HEK293T (cell line): ENCODE results near the gene KLHDC10.

Source experiments
- CTCF ChIA-PET: fragments of 350-600 bp; formaldehyde crosslinking; extraction: SDS; loops from one replicate; lab custom pipeline; 2021; ENCODE audit warnings: antibody characterized with exemption, inconsistent platforms; lab: Yijun Ruan, JAX
- POLR2A ChIA-PET: fragments of 350-600 bp; formaldehyde crosslinking; extraction: SDS; loops from one replicate; lab custom pipeline; 2020; ENCODE audit warnings: antibody characterized with exemption, inconsistent platforms; lab: Yijun Ruan, JAX
- DNase-seq: peaks from one replicate; pipeline ENCODE4 v3.0.0; 2012; ENCODE audit warnings: mixed read lengths; ENCODE audit errors: extremely low spot score
- ARNT ChIP-seq: fragments of 450-650 bp; IDR thresholded peaks from 2 replicates; pipeline ENCODE4 v1.6.1; 2017; ENCODE audit warnings: mild to moderate bottlenecking
- BHLHE40 ChIP-seq: fragments of 450-650 bp; IDR thresholded peaks from 2 replicates; pipeline ENCODE4 v1.6.1; 2016; ENCODE audit warnings: mild to moderate bottlenecking, moderate library complexity, borderline replicate concordance
- CTBP1 ChIP-seq: fragments of 450-650 bp; IDR thresholded peaks from 2 replicates; pipeline ENCODE4 v1.6.1; 2016; ENCODE audit warnings: borderline replicate concordance
- ELF4 ChIP-seq: fragments of 450-650 bp; IDR thresholded peaks from 2 replicates; pipeline ENCODE4 v1.6.1; 2017; ENCODE audit warnings: antibody characterized with exemption
- FOXA1 ChIP-seq: fragments of 450-650 bp; IDR thresholded peaks from 2 replicates; pipeline ENCODE4 v1.6.1; 2016; ENCODE audit warnings: mild to moderate bottlenecking
- FOXK2 ChIP-seq: fragments of 450-650 bp; IDR thresholded peaks from 2 replicates; pipeline ENCODE4 v1.6.1; 2016; ENCODE audit warnings: mild to moderate bottlenecking
- FOXM1 ChIP-seq: fragments of 450-650 bp; IDR thresholded peaks from 2 replicates; pipeline ENCODE4 v1.6.1; 2017; ENCODE audit warnings: mild to moderate bottlenecking, borderline replicate concordance
- HDGF ChIP-seq: fragments of 450-650 bp; IDR thresholded peaks from 2 replicates; pipeline ENCODE4 v1.6.1; 2017; ENCODE audit warnings: antibody characterized with exemption, borderline replicate concordance
- L3MBTL2 ChIP-seq: fragments of 450-650 bp; conservative IDR thresholded peaks from 2 replicates; pipeline ENCODE4 v1.6.1; 2016; ENCODE audit warnings: mild to moderate bottlenecking
- LEF1 ChIP-seq: fragments of 450-650 bp; IDR thresholded peaks from 2 replicates; pipeline ENCODE4 v1.6.1; 2017; ENCODE audit warnings: mild to moderate bottlenecking, borderline replicate concordance
- NFRKB ChIP-seq: fragments of 450-650 bp; IDR thresholded peaks from 2 replicates; pipeline ENCODE4 v1.6.1; 2016; ENCODE audit warnings: mild to moderate bottlenecking, moderate library complexity
- SP1 ChIP-seq: fragments of 450-650 bp; IDR thresholded peaks from 2 replicates; pipeline ENCODE4 v1.6.1; 2017
- SUZ12 ChIP-seq: fragments of 450-650 bp; IDR thresholded peaks from 2 replicates; pipeline ENCODE4 v1.6.1; 2016; ENCODE audit warnings: mild to moderate bottlenecking
- TARDBP ChIP-seq: fragments of 450-650 bp; IDR thresholded peaks from 2 replicates; pipeline ENCODE4 v1.6.1; 2016
- ZNF384 ChIP-seq: fragments of 450-650 bp; IDR thresholded peaks from 2 replicates; pipeline ENCODE4 v1.6.1; 2016
- TF ChIP-seq, protein P1 (sequence below): fragments of 450-650 bp; IDR thresholded peaks from 2 replicates; pipeline ENCODE4 v1.6.1; 2016

Gene KLHDC10

DNA sequence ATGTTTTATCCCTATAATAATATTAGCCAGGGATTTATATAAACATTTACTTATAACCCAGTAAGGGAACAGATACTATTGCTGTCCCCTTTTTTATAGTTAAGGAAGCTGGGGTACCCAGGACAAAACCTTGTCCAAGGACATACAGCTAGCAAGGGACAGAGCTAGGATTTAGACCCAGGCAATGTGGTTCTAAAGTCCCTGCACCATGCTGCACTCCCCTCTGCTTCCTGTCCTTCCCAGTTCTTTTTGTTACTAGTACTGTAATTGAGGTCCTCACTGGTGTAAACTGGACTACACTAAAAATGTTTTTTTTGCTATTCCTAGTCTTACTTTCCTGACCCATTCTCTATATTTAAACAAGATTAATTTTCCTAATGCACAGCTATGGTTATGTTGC is 16.6 kb downstream of the KLHDC10 start:
- CTCF ChIA-PET = interaction anchor here (1.6 kb wide), 1 partner anchor 17 kb away, joined by 3 read pairs; the partner anchor contains the start of gene KLHDC10
- POLR2A ChIA-PET = interaction anchor here (1.0 kb wide), 1 partner anchor 17 kb away, joined by 3 read pairs; the partner anchor contains the start of gene KLHDC10
- no peak for DNase-seq
- TF ChIP-seq ZNF384 = no peak
- TF ChIP-seq BHLHE40 = no peak
- no peak for TF ChIP-seq ELF4
- no peak for TF ChIP-seq TARDBP
- no peak for TF ChIP-seq ARNT
- no peak for TF ChIP-seq LEF1
- no peak for TF ChIP-seq SUZ12
- no peak for TF ChIP-seq HDGF
- TF ChIP-seq FOXK2 = no peak
- TF ChIP-seq FOXM1 = no peak
- no peak for TF ChIP-seq FOXA1
- no peak for TF ChIP-seq CTBP1
- no peak for TF ChIP-seq SP1
- TF ChIP-seq L3MBTL2 = no peak
- no peak for TF ChIP-seq NFRKB
- TF ChIP-seq, protein P1, sequence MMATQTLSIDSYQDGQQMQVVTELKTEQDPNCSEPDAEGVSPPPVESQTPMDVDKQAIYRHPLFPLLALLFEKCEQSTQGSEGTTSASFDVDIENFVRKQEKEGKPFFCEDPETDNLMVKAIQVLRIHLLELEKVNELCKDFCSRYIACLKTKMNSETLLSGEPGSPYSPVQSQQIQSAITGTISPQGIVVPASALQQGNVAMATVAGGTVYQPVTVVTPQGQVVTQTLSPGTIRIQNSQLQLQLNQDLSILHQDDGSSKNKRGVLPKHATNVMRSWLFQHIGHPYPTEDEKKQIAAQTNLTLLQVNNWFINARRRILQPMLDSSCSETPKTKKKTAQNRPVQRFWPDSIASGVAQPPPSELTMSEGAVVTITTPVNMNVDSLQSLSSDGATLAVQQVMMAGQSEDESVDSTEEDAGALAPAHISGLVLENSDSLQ = no peak

DNA sequence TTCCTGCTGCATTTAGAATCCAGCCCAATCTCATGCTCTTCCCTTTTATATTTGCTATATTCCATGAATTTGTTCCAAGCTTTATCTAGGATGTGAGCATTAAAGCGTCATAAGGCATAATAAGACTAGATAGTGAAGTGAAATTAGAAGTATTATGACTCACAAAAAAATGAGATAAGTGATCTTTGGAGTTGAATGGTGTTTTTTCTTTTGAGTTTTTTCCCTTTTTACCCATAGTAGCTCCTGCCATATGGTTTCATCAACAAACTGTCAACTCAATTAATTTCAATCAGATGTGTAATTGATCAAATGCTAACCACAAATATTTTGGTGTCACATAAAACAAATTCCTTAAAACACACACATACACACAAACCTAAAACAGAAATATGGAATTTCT is 17.0 kb downstream of the KLHDC10 start:
- no peak for DNase-seq
- ChIA-PET CTCF (interaction anchor here (1.6 kb wide), 1 partner anchor 17 kb away, joined by 3 read pairs; the partner anchor contains the start of gene KLHDC10), POLR2A (interaction anchor here (1.0 kb wide), 1 partner anchor 17 kb away, joined by 3 read pairs; the partner anchor contains the start of gene KLHDC10)
- TF ChIP-seq, protein P1 = no peak
- TF ChIP-seq L3MBTL2 (no peak), ELF4 (no peak), BHLHE40 (no peak), SUZ12 (no peak), SP1 (no peak), LEF1 (no peak), ARNT (no peak), TARDBP (no peak), HDGF (no peak), FOXM1 (no peak)

DNA sequence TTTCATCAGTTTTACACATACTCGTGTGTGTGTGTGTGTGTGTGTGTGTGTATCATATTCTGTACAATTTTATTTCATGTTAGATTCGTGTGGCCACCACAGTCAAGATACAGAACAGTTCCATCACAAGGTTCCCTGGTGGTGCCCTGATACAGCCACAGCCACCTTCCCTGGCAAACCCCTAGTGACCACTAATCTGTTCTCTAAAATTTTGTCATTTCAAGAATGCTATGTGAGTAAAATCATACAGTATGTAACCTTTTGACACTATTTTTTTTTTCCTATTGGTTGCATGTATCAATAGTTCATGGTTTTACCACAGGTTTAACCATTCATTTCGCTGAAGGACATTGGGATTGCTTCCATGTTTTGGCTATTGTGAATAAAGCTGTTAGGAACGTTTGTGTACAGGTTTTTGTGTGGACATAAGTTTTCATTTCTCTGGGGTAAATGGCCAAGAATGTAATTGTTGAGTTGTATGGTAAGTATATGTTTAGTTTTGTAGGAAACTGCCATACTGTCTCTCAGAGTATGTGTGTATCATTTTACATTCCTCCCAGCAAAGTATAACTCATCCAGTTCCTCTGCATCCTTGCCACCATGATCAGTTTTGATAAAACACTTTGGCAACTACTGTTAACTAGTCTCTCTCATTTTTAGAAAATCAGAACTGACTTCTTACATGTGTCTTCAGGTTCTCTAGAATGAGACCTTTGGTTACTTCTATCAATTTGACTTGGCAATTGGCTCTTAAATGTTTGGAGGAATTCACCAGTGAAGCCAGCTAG is 20.6 kb downstream of the KLHDC10 start:
- DNase-seq = no peak
- TF ChIP-seq ELF4 = no peak
- no peak for TF ChIP-seq CTBP1
- ChIA-PET POLR2A (no interaction called here), CTCF (no interaction called here)

DNA sequence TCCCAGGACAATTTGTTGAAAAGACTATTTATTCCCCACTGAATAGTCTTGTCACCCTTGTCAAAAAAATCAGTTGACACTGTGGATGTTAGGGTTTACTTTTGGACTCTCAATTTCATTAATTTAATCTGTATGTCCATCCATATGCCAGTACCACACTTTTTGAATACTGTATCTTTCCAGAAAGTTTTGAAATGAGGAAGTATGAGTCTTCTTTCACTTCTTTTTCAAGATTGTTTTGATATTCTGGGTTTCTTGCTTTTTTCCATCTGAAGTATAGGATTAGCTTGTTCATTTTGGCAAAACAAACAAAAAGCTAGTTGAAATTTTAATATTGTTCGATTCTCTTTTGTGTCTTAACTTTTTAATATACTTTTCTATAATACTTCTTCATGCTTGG is 21.7 kb downstream of the KLHDC10 start:
- ChIA-PET POLR2A (no interaction called here), CTCF (no interaction called here)
- TF ChIP-seq BHLHE40 (no peak), FOXA1 (no peak), FOXM1 (no peak), FOXK2 (no peak), L3MBTL2 (no peak)
- TF ChIP-seq, protein P1 = no peak
- no peak for DNase-seq

DNA sequence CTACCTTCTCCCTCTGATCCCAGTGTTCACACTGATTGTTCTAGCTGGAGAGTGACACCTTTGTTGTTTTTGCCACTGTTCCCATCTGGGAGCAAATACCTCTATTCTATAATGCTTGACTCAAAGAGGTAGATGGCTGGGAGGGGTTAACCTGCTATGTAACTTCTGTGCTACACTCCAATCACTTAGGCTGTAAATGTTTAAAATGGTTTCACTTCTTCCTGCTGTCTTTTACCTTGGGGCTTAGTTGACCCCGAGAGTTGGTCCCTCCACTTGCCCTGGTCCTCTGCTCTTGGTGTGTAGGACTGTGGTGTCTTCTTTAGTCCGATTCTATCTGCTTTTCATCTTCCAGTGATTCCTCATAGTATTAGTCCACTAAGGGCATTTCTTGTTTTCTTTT is 22.3 kb downstream of the KLHDC10 start:
- ChIA-PET POLR2A (no interaction called here), CTCF (no interaction called here)
- no peak for DNase-seq
- TF ChIP-seq TARDBP (no peak), LEF1 (no peak), HDGF (no peak)

DNA sequence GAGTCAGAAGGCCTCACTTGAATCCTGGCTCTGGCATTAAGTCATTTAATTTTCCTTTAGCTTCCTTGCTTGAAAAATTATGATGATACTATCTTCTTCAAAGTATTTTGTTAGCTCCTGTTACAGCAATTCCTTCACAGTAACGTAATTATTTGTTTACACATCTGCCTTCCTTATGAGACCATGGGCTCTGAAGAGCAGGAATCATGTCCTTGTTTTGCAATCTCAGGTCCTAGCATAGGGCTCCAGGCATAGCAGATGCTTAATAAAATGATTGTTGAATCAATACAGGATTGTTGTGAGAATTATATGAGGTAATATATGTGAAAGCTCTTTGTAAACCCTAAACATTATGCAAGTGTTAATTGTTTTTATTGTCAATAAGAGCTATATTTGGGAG is 25.5 kb downstream of the KLHDC10 start:
- CTCF ChIA-PET = interaction anchor here (0.8 to 1.4 kb wide), 2 partner anchors 12 to 24 kb away, joined by 3 to 5 read pairs; no protein-coding TSS in a partner anchor
- POLR2A ChIA-PET = no interaction called here
- TF ChIP-seq, protein P1 = no peak
- TF ChIP-seq FOXA1 (no peak), ZNF384 (no peak), CTBP1 (no peak), LEF1 (no peak), BHLHE40 (no peak), FOXK2 (no peak), ARNT (no peak), SP1 (no peak), NFRKB (no peak), ELF4 (no peak), HDGF (no peak), SUZ12 (no peak), TARDBP (no peak)
- DNase-seq = no peak
